Astrocyte (in vitro differentiated cells and primary cell): ENCODE measurements around the gene DCUN1D1. TPM values are rescaled to one million over a fixed set of nuclear protein-coding genes. Genes with fewer than 3 reads are reported as not detected.

Experiments used
- DNase-seq: peaks from one replicate; pipeline ENCODE4 v3.0.0-alpha.2; 2010; ENCODE audit warnings: low read depth
- FAIRE-seq: peaks from 2 replicates; lab custom pipeline; 2011; peaks lifted over from hg19 to GRCh38; lab: Jason Lieb, UNC
- H2AFZ ChIP-seq: 2 replicates; pipeline ENCODE4 v1.6.0; 2012; ENCODE audit warnings: low read depth, low read length, inconsistent platforms
- H3K27ac ChIP-seq: 2 replicates; pipeline ENCODE4 v1.5.1; 2011; ENCODE audit warnings: low read depth, low read length, inconsistent platforms
- H3K27me3 ChIP-seq: 2 replicates; pipeline ENCODE4 v1.6.0; 2011; ENCODE audit warnings: low read length, inconsistent platforms; ENCODE audit not compliant: insufficient read depth
- H3K36me3 ChIP-seq: 2 replicates; pipeline ENCODE4 v1.5.1; 2011; ENCODE audit warnings: low read length, inconsistent platforms; ENCODE audit not compliant: insufficient read depth
- H3K4me1 ChIP-seq: 2 replicates; pipeline ENCODE4 v1.5.1; 2011; ENCODE audit warnings: low read length, inconsistent platforms; ENCODE audit not compliant: insufficient read depth
- H3K4me2 ChIP-seq: 2 replicates; pipeline ENCODE4 v1.6.0; 2012; ENCODE audit warnings: low read length, inconsistent platforms
- H3K4me3 ChIP-seq: 2 replicates; pipeline ENCODE4 v1.5.1; 2011; ENCODE audit warnings: low read depth, mild to moderate bottlenecking, low read length, inconsistent platforms; ENCODE audit not compliant: insufficient read depth
- H3K79me2 ChIP-seq: 2 replicates; pipeline ENCODE4 v1.6.0; 2012; ENCODE audit warnings: mild to moderate bottlenecking, low read length, inconsistent platforms; ENCODE audit not compliant: insufficient read depth
- H3K9ac ChIP-seq: 2 replicates; pipeline ENCODE4 v1.6.0; 2012; ENCODE audit warnings: mild to moderate bottlenecking, low read length, inconsistent platforms
- H3K9me3 ChIP-seq: 2 replicates; pipeline ENCODE4 v1.5.1; 2012; ENCODE audit warnings: low read depth, mild to moderate bottlenecking, low read length, inconsistent platforms; ENCODE audit not compliant: insufficient read depth
- H4K20me1 ChIP-seq: 2 replicates; pipeline ENCODE4 v1.6.0; 2012; ENCODE audit warnings: low read length, inconsistent platforms; ENCODE audit not compliant: insufficient read depth
- H3K27ac Mint-ChIP-seq: one replicate; pipeline ENCODE4 v1.8.0; 2021; ENCODE audit warnings: mild to moderate bottlenecking, mixed read lengths; ENCODE audit not compliant: unreplicated experiment
- H3K27me3 Mint-ChIP-seq: one replicate; pipeline ENCODE4 v1.8.0; 2021; ENCODE audit warnings: low read depth, mixed read lengths; ENCODE audit not compliant: unreplicated experiment
- H3K36me3 Mint-ChIP-seq: one replicate; pipeline ENCODE4 v1.8.0; 2021; ENCODE audit warnings: low read depth, mixed read lengths; ENCODE audit not compliant: unreplicated experiment
- H3K4me1 Mint-ChIP-seq: one replicate; pipeline ENCODE4 v1.8.0; 2021; ENCODE audit warnings: low read depth, mixed read lengths; ENCODE audit not compliant: unreplicated experiment
- H3K4me3 Mint-ChIP-seq: one replicate; pipeline ENCODE4 v1.8.0; 2021; ENCODE audit warnings: mild to moderate bottlenecking, moderate library complexity, mixed read lengths; ENCODE audit not compliant: unreplicated experiment
- H3K9me3 Mint-ChIP-seq: one replicate; pipeline ENCODE4 v1.8.0; 2021; ENCODE audit warnings: mild to moderate bottlenecking, mixed read lengths; ENCODE audit not compliant: unreplicated experiment
- CTCF ChIP-seq: IDR thresholded peaks from 2 replicates; pipeline ENCODE4 v1.5.1; 2011; ENCODE audit warnings: low read depth, mild to moderate bottlenecking, inconsistent platforms, low read length, moderate library complexity; ENCODE audit not compliant: insufficient read depth
- EZH2 ChIP-seq: IDR thresholded peaks from 2 replicates; pipeline ENCODE4 v1.6.1; 2012; ENCODE audit warnings: mild to moderate bottlenecking, low read length, inconsistent platforms; ENCODE audit not compliant: insufficient read depth
- total RNA-seq: library from RNA; stranded (reverse); gene quantifications from 2 replicates; pipeline ENCODE4 v1.2.1, GENCODE V29; 2021

The DCUN1D1 gene
- total RNA-seq, 1 donor from 2014 or later: 50.2 TPM

- H3K36me3 ChIP-seq: no peaks in the 10 kb centered on the region
- H3K9ac ChIP-seq: no peak overlapping the region
- H2AFZ ChIP-seq: no peak overlapping the region
- Mint-ChIP-seq H3K36me3 (peaks cover 23% of the 10 kb centered on the region), H3K4me1 (peaks cover 2% of the 10 kb centered on the region), H3K27ac (no peak overlapping the region), H3K4me3 (no peak overlapping the region), H3K9me3 (peaks cover 4% of the 10 kb centered on the region), H3K27me3 (no peaks in the 10 kb centered on the region)
- H3K4me3 ChIP-seq: no peak overlapping the region
- no peak for FAIRE-seq
- no peak overlapping the region for H3K27ac ChIP-seq
- no peaks in the 10 kb centered on the region for H3K4me1 ChIP-seq
- TF ChIP-seq EZH2 (no peak), CTCF (no peak)
- peak; percentile 66 for DNase-seq
- H3K79me2 ChIP-seq: no peaks in the 10 kb centered on the region
- H3K9me3 ChIP-seq: no peaks in the 10 kb centered on the region
- H4K20me1 ChIP-seq: no peaks in the 10 kb centered on the region
- no peak overlapping the region for H3K4me2 ChIP-seq
- no peaks in the 10 kb centered on the region for H3K27me3 ChIP-seq
Observed at GRCh38 chr3:183027276-183027675, 46.9 kb upstream of the DCUN1D1 start.

GRCh38 chr3:183022936-183023516 is 42.7 kb upstream of the DCUN1D1 start:
- Histone ChIP-seq H3K4me2 (no peak overlapping the region), H3K79me2 (no peaks in the 10 kb centered on the region), H3K4me3 (no peak overlapping the region), H3K27ac (no peak overlapping the region), H3K9ac (no peak overlapping the region), H3K9me3 (no peaks in the 10 kb centered on the region), H3K4me1 (no peaks in the 10 kb centered on the region), H4K20me1 (no peaks in the 10 kb centered on the region), H3K36me3 (peaks cover 4% of the 10 kb centered on the region), H3K27me3 (no peaks in the 10 kb centered on the region), H2AFZ (no peak overlapping the region)
- no peak overlapping the region for H3K4me3 Mint-ChIP-seq
- no peak for TF ChIP-seq EZH2
- H3K4me1 Mint-ChIP-seq: no peaks in the 10 kb centered on the region
- no peaks in the 10 kb centered on the region for H3K27me3 Mint-ChIP-seq
- H3K9me3 Mint-ChIP-seq: no peaks in the 10 kb centered on the region
- no peak overlapping the region for H3K27ac Mint-ChIP-seq
- DNase-seq (no peak), FAIRE-seq (no peak)
- peaks cover 9% of the 10 kb centered on the region for H3K36me3 Mint-ChIP-seq

- Histone ChIP-seq H3K4me1 (no peaks in the 10 kb centered on the region), H3K9me3 (no peaks in the 10 kb centered on the region), H3K79me2 (no peaks in the 10 kb centered on the region), H2AFZ (no peak overlapping the region), H3K27ac (no peak overlapping the region), H3K36me3 (peaks cover 4% of the 10 kb centered on the region), H4K20me1 (no peaks in the 10 kb centered on the region), H3K4me3 (no peak overlapping the region), H3K9ac (no peak overlapping the region), H3K4me2 (no peak overlapping the region), H3K27me3 (no peaks in the 10 kb centered on the region)
- TF ChIP-seq EZH2 (no peak), CTCF (no peak)
- H3K27ac Mint-ChIP-seq: no peak overlapping the region
- no peaks in the 10 kb centered on the region for H3K4me1 Mint-ChIP-seq
- peaks cover 8% of the 10 kb centered on the region for H3K36me3 Mint-ChIP-seq
- H3K4me3 Mint-ChIP-seq: no peak overlapping the region
- H3K9me3 Mint-ChIP-seq: no peaks in the 10 kb centered on the region
- no peak for FAIRE-seq
- no peak for DNase-seq
- H3K27me3 Mint-ChIP-seq: no peaks in the 10 kb centered on the region
Observed at GRCh38 chr3:183018421-183019192, 38.3 kb upstream of the DCUN1D1 start.
